Neural cell (in vitro differentiated cells): Measurements from ENCODE around the gene RALGAPB. TPM values are rescaled to one million over a fixed set of nuclear protein-coding genes. Genes with fewer than 3 reads are reported as not detected.

Experiments used
- H2AFZ ChIP-seq: fragments of 200-600, 300-800 bp; sonication (generic), shearing (Covaris generic); 2 replicates; pipeline ENCODE4 v1.6.0; 2014; ENCODE audit warnings: low read depth, mild to moderate bottlenecking, antibody characterized with exemption, low read length, moderate library complexity
- H3F3A ChIP-seq: fragments of 200-600 bp; shearing (Covaris generic); 2 replicates; pipeline ENCODE4 v1.6.1; 2016; ENCODE audit warnings: mild to moderate bottlenecking, moderate library complexity, mixed read lengths, antibody characterized with exemption, low read length; ENCODE audit not compliant: insufficient read depth, poor library complexity, severe bottlenecking
- H3K27ac ChIP-seq: fragments of 200-600, 300-800 bp; sonication (generic), shearing (Covaris generic); 2 replicates; pipeline ENCODE4 v1.5.1; 2014; ENCODE audit warnings: mild to moderate bottlenecking, low read length, moderate library complexity
- H3K27me3 ChIP-seq: fragments of 300-800, 200-600 bp; sonication (generic), shearing (Covaris generic); 2 replicates; pipeline ENCODE4 v1.6.0; 2014; ENCODE audit warnings: mild to moderate bottlenecking, low read depth, low read length, moderate library complexity; ENCODE audit not compliant: insufficient read depth
- H3K36me3 ChIP-seq: fragments of 300-800, 200-600 bp; sonication (generic), shearing (Covaris generic); 2 replicates; pipeline ENCODE4 v1.5.1; 2014; ENCODE audit warnings: mild to moderate bottlenecking, antibody characterized with exemption, low read length, moderate library complexity; ENCODE audit not compliant: insufficient read depth
- H3K4me2 ChIP-seq: fragments of 300-800, 200-600 bp; sonication (generic), shearing (Covaris generic); 2 replicates; pipeline ENCODE4 v1.6.0; 2014; ENCODE audit warnings: mild to moderate bottlenecking, low read length
- H3K4me3 ChIP-seq: fragments of 300-800, 200-600 bp; sonication (generic), shearing (Covaris generic); 2 replicates; pipeline ENCODE4 v1.5.1; 2014; ENCODE audit warnings: mild to moderate bottlenecking, low read length, moderate library complexity
- H3K79me2 ChIP-seq: fragments of 200-600 bp; shearing (Covaris generic); replicated peaks from 2 replicates; pipeline ENCODE4 v1.6.0; 2014; ENCODE audit warnings: mild to moderate bottlenecking, low read length, moderate library complexity; ENCODE audit not compliant: insufficient read depth
- H3K9ac ChIP-seq: fragments of 300-800, 200-600 bp; sonication (generic), shearing (Covaris generic); 2 replicates; pipeline ENCODE4 v1.6.1; 2016; ENCODE audit warnings: mild to moderate bottlenecking, low read length, mixed read lengths
- H3K9me2 ChIP-seq: fragments of 200-600 bp; shearing (Covaris generic); 2 replicates; pipeline ENCODE4 v1.6.1; 2016; ENCODE audit warnings: mild to moderate bottlenecking, low read length, mixed read lengths; ENCODE audit not compliant: insufficient read depth
- H3K9me3 ChIP-seq: fragments of 200-600, 300-800 bp; sonication (generic), shearing (Covaris generic); 2 replicates; pipeline ENCODE4 v1.6.1; 2016; ENCODE audit warnings: mild to moderate bottlenecking, mixed run types, low read length, moderate library complexity, mixed read lengths
- H4K20me1 ChIP-seq: fragments of 200-600 bp; shearing (Covaris generic); 2 replicates; pipeline ENCODE4 v1.6.1; 2016; ENCODE audit warnings: mild to moderate bottlenecking, mixed run types; ENCODE audit not compliant: insufficient read depth
- EP300 ChIP-seq: fragments of 450-650 bp; conservative IDR thresholded peaks from 2 replicates; pipeline ENCODE4 v1.6.1; 2014; ENCODE audit warnings: antibody characterized with exemption, mild to moderate bottlenecking, moderate library complexity; ENCODE audit not compliant: poor library complexity, severe bottlenecking
- EZH2 ChIP-seq: fragments of 200-600, 300-800 bp; shearing (Covaris generic), sonication (generic); IDR thresholded peaks from 2 replicates; pipeline ENCODE4 v1.6.1; 2014; ENCODE audit warnings: antibody characterized with exemption, low read length, borderline replicate concordance, mild to moderate bottlenecking; ENCODE audit not compliant: insufficient read depth, poor library complexity, severe bottlenecking
- MXI1 ChIP-seq: fragments of 450-650 bp; conservative IDR thresholded peaks from 2 replicates; pipeline ENCODE4 v1.6.1; 2014; ENCODE audit warnings: antibody characterized with exemption, mild to moderate bottlenecking; ENCODE audit not compliant: poor library complexity, severe bottlenecking
- POLR2AphosphoS5 ChIP-seq: IDR thresholded peaks from 2 replicates; pipeline ENCODE4 v1.6.1; 2012
- RAD21 ChIP-seq: fragments of 450-650 bp; conservative IDR thresholded peaks from 2 replicates; pipeline ENCODE4 v1.6.1; 2014; ENCODE audit warnings: antibody characterized with exemption, mild to moderate bottlenecking, moderate library complexity
- SMC3 ChIP-seq: fragments of 450-650 bp; conservative IDR thresholded peaks from 2 replicates; pipeline ENCODE4 v1.6.1; 2014; ENCODE audit warnings: antibody characterized with exemption, mild to moderate bottlenecking, moderate library complexity; ENCODE audit not compliant: poor library complexity
- TAF1 ChIP-seq: IDR thresholded peaks from 2 replicates; pipeline ENCODE4 v1.6.1; 2012; ENCODE audit warnings: low read depth
- polyA plus RNA-seq: library from polyadenylated mRNA; depleted of rRNA; stranded (reverse); fragments of >200 nt; gene quantifications from 2 replicates; pipeline ENCODE4 v1.2.3, GENCODE V29; 2014
- TF ChIP-seq, protein P1 (sequence below): IDR thresholded peaks from 2 replicates; pipeline ENCODE4 v1.6.1; 2012; ENCODE audit warnings: borderline replicate concordance
- TF ChIP-seq, protein P2 (sequence below): fragments of 450-650 bp; IDR thresholded peaks from 2 replicates; pipeline ENCODE4 v1.5.1; 2014; ENCODE audit warnings: antibody characterized with exemption, mild to moderate bottlenecking, moderate library complexity; ENCODE audit not compliant: poor library complexity, severe bottlenecking

The RALGAPB gene
- polyA plus RNA-seq, 1 donor from 2014 or later, result 30.0 TPM

DNA sequence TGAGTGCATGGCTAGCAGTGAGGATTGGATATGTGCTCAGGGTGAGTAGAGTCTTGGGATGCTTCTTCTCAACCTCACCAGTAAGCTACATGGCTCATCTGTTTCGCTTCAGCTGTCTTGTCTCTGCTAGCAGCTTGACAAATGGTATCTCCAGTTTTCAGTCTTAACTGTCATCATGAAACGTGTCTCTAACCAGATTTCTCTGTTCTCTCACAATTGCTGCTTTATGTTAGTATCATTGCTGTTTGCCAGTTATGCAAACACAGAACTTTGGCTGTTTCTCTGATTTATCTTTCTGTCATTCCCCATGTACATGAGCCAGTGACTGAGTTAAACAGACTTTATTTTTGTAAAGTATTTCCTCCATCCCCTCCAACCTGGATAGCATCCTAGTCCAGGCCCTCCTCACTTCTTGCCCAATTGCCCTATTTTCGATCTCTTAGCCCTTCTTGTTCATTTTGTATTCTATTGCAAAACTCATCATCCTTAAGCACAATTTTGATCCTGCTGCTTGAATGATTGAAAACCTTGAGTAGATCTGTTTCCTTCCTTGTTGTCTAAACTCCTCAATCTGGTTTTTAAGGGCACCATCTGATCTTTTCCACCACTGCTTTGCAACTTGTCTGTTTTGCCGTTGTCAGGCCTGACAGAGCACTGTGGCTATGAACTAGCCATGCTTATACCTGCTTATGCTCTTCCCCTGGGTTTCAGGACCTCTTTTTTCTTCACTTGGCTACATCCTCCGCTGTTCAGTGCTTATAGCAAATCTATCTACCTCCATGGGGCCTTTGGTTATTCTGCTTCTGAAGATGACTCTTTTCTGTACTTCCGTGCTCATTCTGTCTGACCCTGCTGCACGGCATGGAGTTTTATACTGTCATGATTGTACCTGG lies 70.6 kb downstream of the RALGAPB start:
- no peak overlapping the region for H3K4me2 ChIP-seq
- no peak overlapping the region for H3K4me3 ChIP-seq
- H2AFZ ChIP-seq, result no peak overlapping the region
- H3K27me3 ChIP-seq, result no peaks in the 10 kb centered on the region
- no peaks in the 10 kb centered on the region for H4K20me1 ChIP-seq
- TF ChIP-seq, protein P1, sequence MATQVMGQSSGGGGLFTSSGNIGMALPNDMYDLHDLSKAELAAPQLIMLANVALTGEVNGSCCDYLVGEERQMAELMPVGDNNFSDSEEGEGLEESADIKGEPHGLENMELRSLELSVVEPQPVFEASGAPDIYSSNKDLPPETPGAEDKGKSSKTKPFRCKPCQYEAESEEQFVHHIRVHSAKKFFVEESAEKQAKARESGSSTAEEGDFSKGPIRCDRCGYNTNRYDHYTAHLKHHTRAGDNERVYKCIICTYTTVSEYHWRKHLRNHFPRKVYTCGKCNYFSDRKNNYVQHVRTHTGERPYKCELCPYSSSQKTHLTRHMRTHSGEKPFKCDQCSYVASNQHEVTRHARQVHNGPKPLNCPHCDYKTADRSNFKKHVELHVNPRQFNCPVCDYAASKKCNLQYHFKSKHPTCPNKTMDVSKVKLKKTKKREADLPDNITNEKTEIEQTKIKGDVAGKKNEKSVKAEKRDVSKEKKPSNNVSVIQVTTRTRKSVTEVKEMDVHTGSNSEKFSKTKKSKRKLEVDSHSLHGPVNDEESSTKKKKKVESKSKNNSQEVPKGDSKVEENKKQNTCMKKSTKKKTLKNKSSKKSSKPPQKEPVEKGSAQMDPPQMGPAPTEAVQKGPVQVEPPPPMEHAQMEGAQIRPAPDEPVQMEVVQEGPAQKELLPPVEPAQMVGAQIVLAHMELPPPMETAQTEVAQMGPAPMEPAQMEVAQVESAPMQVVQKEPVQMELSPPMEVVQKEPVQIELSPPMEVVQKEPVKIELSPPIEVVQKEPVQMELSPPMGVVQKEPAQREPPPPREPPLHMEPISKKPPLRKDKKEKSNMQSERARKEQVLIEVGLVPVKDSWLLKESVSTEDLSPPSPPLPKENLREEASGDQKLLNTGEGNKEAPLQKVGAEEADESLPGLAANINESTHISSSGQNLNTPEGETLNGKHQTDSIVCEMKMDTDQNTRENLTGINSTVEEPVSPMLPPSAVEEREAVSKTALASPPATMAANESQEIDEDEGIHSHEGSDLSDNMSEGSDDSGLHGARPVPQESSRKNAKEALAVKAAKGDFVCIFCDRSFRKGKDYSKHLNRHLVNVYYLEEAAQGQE, result no peak
- TF ChIP-seq, protein P2, sequence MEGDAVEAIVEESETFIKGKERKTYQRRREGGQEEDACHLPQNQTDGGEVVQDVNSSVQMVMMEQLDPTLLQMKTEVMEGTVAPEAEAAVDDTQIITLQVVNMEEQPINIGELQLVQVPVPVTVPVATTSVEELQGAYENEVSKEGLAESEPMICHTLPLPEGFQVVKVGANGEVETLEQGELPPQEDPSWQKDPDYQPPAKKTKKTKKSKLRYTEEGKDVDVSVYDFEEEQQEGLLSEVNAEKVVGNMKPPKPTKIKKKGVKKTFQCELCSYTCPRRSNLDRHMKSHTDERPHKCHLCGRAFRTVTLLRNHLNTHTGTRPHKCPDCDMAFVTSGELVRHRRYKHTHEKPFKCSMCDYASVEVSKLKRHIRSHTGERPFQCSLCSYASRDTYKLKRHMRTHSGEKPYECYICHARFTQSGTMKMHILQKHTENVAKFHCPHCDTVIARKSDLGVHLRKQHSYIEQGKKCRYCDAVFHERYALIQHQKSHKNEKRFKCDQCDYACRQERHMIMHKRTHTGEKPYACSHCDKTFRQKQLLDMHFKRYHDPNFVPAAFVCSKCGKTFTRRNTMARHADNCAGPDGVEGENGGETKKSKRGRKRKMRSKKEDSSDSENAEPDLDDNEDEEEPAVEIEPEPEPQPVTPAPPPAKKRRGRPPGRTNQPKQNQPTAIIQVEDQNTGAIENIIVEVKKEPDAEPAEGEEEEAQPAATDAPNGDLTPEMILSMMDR, result no peak
- TF ChIP-seq EZH2, result no peak
- no peak for TF ChIP-seq POLR2AphosphoS5
- no peak for TF ChIP-seq MXI1
- TF ChIP-seq SMC3, result no peak
- no peak for TF ChIP-seq EP300
- TF ChIP-seq RAD21, result no peak
- no peak for TF ChIP-seq TAF1
- H3K27ac ChIP-seq, result no peak overlapping the region
- H3K9me3 ChIP-seq, result peaks cover 3% of the 10 kb centered on the region
- H3K9me2 ChIP-seq, result no peaks in the 10 kb centered on the region
- H3K79me2 ChIP-seq, result no peaks in the 10 kb centered on the region
- H3K36me3 ChIP-seq, result peaks cover 9% of the 10 kb centered on the region
- H3K9ac ChIP-seq, result no peak overlapping the region
- H3F3A ChIP-seq, result no peaks in the 10 kb centered on the region

DNA sequence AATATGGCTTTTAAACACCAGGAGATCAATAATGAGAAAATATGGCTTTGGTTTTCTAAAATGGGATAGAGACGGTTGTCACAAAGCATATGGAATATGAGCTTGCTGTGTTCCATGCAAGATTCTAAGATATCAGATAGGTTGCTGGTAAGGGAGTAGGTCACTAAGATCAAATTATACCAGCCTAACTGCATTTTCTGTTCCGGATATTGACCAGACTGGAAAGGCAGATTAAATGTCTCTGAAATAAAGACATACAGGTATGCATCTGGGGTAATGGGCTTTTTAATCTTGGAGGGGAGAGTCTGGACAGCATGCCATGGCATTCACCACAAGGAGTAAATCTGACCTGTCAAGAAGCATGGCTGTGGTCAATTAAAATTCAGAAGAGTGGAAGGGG lies 73.1 kb downstream of the RALGAPB start:
- Histone ChIP-seq H3K9me3 (no peaks in the 10 kb centered on the region), H3K36me3 (peaks cover 3% of the 10 kb centered on the region)

More for the DNA sequence above, 73.1 kb downstream of the RALGAPB start:
- H3K9me2 ChIP-seq, result no peaks in the 10 kb centered on the region
- H3F3A ChIP-seq, result no peaks in the 10 kb centered on the region
- TF ChIP-seq SMC3, result no peak
- no peak for TF ChIP-seq EZH2
- TF ChIP-seq POLR2AphosphoS5, result no peak
- no peak for TF ChIP-seq TAF1
- H2AFZ ChIP-seq, result no peak overlapping the region
- H3K27ac ChIP-seq, result no peak overlapping the region
- no peak overlapping the region for H3K9ac ChIP-seq
- H3K79me2 ChIP-seq, result no peaks in the 10 kb centered on the region
- no peaks in the 10 kb centered on the region for H4K20me1 ChIP-seq
- H3K27me3 ChIP-seq, result no peaks in the 10 kb centered on the region
- H3K4me3 ChIP-seq, result no peak overlapping the region
- H3K4me2 ChIP-seq, result no peak overlapping the region
